Activated CD4-positive, alpha-beta T cell treated with anti-CD3 and anti-CD28 coated beads, Interleukin-2, Interleukin-4, amounts not matched to agents 100 ng/mL and 50 ng/mL, durations not matched to agents 16 hours and 8 hours (primary cell): ENCODE results near the gene KANSL1L.
A peak's percentile ranks its signal among the peaks of the same experiment; 100 is the strongest.
"Not testable (repeated sequence)": the region's sequence is repeated elsewhere in the genome, so short reads cannot be mapped to it uniquely, and the experiment has no call there.

Experiments used
- DNase-seq: peaks from one replicate; pipeline ENCODE4 v3.0.0-alpha.2; 2020; ENCODE audit warnings: low spot score

The KANSL1L gene

DNA sequence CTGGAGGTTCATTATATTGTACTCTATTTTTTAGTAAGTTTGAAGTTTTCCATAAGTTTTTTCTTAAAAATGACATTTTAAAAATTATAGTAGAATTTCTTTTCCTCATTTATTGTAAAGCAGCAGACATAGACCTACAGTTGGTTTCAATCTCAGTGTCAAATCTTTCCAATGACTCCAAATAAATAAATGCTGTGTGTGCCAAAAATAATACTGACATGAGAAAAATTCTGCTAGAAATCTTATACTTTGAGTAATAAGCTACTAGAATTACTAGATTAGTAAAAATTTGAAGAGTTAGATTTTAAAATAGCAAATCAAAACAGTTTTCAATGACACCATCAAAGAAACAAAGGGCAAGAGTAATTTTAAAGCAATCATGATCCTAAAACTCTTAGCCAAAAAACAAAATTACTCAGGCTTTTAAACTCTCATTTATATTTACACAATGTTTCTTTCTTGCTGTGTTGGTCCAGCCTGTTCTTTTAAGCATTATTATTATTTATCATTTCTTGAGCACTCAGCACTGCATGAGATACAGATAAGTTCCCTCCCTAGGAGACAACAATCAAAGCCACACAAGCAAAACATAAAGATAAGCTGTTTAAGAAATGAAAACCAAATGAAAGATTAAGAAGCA, 8.3 kb upstream of the KANSL1L start:
- no peak for DNase-seq

DNA sequence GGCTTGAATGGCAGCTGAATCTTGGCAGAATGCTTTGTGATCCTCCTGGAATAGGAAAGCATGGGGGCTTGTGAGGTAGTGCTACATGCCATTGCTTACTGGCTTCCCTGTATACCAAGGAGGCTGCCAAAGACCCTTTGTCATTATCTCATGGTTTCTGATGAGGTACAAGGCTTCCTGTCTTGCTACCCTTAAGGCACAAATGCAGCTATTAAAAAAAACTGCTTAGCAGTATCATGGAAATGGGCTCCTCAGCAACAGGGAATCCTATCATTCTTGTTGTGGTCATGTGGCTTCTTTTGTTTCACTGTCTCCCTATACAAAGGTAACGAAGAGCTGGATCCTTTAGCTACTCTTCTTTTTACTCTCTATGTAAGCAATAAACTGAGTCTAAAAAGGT, 6.6 kb upstream of the KANSL1L start:
- no peak for DNase-seq

DNA sequence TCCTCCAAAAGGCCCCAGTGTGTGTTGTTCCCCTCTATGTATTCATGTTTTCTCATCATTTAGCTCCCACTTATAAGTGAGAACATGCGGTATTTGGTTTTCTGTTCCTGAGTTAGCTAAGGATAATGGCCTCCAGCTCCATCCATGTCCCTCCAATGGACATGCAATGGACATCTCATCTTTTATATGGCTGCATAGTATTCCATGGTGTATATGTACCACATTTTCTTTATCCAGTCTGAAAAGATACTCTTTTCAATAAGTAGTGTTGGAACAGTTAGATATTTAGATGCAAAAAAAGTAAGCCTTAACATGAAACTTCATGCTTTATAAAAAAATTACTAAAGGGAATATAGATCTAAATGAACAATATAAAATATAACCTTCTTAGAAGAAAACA, 5.9 kb upstream of the KANSL1L start:
- DNase-seq, result not testable (repeated sequence)

DNA sequence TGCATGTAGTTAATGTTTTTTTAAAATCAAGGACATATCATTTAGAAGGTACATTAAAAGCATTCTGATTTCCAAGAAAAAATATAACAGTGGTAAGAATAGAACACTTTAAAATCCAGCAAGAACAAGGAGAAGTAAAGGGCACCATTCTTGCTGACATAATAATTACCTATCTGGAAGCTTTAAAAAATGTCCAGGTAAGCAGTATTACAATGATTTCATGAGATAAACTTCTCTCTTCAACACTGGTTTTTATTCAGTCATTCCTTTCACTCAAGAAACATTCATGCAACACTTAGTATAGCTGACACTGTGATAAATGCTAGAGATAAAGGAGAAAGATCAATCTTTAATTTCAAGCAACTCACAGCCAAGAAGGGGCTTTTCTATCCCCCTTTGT, 2.9 kb upstream of the KANSL1L start:
- DNase-seq, result no peak

DNA sequence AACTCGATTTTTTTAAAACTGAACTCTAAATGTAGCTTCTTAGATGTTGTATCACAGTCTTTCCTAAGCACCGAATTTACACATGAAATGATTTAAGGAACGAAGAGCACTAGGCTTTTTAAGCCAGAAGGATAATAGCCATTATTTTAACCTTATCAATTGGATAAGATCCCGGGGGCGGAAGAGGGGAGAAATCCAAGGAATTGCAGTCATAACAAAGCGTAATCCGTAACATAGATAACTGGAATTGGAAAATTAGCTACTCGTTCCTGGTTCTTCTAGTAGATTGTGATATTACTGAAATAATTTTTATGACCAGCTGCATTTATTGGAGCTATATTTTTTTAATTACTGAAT, 988 bp upstream of the KANSL1L start:
- DNase-seq, result no peak

DNA sequence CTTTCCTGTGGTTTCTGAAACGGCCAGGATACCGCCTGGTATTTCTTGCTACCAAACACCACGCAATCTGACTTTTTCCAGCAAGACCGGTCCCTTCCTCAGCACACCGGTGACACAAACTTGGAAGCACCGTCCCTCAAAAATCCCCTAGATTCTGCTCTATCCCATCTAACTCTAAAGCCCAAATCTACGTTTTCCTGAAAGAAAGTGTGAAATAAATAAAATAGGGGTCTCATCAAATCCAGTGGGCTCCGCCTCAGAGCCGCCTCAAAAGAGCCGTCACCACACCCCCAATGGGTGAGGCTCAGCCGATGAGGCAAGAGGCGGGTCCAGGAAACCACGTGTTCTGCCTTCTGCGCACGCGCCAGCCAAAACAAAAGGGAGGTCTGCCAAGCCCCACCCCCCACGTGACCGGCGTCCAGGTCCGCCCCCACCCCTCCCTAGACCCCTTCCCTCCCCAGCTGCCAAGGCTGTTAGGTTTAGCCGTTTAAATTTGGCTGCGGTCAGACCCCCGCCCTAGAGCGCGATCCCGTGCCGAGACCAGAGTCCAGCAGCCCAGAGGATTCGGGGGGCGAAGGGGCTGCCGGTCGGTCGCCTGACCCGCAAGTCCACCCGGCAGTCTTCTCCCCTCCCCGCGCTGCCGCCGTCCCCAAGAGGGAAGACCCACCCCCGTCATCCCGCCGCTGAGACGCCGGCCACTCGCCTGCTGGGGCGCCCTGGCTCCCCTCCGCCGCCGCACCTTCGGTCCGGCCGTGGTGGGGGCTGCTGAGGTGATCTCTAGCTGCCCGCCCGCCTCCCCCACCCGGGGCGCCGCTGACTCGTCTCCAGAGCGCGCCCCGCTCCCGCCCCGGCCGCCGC, 534 bp downstream of the KANSL1L start:
- DNase-seq, result peak; percentile 97

DNA sequence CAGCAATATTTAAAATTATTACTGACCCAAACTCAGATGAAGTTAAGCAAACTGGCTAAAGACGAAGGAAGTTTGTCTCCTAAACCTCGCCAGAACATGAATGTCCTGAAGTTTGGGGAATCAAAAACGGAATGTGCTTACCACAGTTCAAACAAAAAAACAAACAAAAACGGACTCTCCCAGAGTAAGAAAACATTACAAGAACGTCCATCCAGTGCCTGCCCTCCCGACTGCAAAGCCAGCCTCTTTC, 1.1 kb downstream of the KANSL1L start:
- no peak for DNase-seq

DNA sequence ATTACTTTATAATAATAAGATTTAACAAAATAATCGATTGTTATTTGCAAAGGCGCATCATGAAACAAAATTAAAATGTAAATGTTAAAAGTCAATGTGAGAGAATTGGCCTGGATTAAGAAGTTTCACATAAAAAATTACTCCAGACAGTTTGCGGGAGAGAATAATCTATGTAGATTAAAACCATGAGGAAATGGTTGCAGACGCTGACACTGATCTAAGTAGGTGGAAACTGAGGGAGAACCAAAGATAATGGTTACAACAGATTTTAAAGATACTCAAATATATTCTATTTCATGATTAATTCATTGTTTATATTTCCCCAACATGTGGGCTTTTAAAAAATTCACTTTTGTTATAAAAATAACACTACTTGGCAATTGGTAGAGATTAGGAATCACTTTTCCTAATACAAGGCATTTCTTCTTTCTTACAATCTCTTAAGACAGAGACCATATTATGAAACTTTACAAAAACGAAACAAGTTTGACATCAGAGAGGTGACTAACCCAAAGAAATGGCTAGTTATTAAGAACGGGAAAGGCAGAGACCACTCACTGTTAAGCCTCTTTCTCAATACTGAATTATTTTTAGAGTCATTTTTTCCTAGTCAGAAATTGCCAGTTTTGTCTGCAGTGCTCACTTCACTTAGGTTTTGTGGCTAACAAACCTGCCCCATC, 1.6 kb downstream of the KANSL1L start:
- peak; percentile 59 for DNase-seq

DNA sequence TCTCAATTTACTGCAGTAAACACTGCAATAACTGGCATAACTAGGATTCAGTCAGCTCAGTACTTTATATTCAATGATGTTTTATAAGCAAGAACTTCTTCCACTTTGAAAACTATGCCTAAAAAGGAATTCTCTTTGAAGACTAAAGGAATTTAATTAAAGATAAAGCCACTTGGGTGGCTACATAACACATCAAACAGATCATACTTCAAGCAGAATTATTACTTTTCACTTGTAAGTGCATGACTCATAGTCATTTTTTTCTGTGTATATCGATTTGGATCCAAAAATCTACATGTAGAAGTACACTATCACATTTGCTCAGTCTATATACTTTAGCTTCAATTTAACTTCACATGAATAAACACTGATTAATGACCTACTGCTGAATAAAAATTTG, 4.0 kb downstream of the KANSL1L start:
- no peak for DNase-seq

DNA sequence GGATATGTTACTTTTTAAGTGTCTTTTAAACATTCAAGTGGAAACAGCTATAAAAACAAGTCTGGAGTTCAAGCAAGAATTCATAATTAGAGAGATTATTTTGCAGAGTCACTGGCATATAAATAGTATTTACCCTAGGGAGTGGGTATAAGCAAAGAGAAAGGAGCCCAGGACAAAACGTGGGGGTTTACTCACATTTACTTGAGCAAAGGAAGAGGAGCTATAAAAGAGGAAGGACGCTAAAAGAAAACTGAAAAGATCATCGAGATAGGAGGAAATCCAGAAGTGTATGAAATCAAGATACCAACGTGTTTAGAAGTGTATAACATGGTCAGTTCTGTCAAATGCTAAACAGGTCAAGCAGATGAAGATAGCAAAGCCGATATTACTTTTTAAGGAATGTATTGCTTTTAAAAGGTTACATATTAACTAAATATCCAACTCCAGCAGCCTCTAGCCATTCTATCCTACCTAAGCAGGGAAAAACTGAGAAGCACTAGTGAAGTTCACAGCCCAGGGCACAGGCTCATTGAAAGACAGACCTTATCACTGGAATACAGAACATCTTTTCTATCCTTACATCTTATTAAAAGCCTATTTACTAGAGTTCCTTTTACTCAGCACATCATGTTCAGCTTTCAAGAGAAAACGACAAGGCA, 8.6 kb downstream of the KANSL1L start:
- no peak for DNase-seq

DNA sequence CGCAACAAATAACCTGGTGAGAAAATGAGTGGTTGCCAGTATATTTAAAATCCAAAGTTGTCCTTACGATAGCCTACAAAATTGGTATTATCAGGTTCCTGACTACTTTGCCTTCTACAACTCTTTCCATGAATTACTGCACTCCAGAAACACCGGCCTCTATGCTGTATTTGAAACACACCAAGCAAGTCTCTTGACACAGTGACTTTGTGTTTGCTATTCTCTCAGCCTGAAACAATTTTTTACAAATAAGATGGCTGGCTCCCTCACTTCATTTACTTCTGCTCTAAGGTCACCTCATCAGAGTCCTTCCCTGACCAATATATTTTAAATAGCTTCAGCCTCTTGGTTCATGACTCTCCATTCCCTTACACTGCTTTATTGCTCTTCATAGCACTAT, 12.2 kb downstream of the KANSL1L start:
- no peak for DNase-seq

DNA sequence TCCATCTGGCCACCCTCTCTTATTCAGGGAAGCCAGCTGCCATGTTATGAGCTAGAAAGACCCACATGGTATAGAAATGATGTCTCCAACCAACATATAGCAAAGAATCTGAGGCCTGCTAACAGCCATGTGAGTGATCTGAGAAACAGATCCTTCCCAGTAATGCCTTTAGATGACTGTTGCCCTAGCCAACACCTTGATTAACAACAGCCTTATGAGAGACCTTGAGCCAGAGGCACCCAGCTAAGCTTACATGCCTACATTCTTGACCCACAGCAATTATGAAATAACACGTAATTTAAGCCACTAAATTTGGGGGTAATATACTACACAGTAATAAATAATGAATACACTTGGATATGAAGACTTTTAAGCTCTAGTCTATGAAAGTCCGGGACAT, 13.0 kb downstream of the KANSL1L start:
- no peak for DNase-seq

DNA sequence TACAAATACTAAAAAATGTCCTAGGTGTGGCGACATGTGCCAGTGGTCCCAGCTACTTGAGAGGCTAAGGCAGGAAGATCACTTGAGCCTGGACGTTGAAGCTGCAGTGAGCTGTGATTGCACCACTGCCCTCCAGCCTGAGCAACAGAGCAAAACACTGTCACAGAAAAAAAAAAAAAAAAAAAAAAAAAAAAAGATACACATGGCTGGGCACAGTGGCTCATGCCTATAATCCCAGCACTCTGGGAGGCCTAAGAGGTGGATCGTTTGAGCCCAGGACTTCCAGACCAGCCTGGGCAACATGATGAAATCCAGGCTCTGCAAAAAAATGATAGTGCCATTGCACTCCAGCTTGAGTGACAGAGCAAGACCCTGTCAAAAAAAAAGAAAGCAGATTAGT, 13.7 kb downstream of the KANSL1L start:
- no peak for DNase-seq

DNA sequence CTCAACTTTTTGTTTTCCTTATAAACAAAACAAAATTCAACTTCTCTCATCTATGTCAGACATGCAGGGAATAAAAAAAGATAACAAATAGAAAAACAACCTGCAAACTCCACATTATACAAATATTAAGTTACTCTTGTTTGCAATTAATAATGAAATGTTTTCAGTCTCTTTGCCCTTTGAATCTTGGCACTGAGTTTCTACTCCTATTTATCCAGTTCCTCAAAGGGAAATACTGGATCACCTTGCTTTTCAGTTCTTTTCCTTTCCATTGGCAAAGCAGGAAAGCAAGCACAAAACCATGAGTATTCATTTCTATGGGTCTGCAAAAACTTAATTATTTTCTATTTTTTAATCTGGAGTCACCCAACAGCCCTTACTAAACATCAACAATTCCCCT, 23.6 kb downstream of the KANSL1L start:
- no peak for DNase-seq

DNA sequence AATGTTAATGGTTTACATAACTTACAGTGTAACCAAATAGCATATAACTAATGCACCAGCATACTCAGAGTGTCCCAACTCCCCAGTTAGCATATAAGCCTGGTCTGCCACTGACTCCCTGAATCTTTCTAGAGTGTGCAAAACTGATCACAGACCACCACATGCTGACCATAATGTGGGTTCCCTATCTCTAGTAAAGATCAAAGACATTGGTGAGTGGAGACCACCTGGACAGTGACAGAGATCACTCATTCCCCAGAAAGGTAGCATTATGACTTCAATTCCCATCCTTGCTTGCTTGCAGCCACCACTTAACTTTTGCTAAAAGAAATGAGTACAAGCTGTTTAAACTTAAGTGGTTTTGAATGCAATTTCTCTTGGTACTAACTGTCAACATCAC, 39.0 kb downstream of the KANSL1L start:
- no peak for DNase-seq

DNA sequence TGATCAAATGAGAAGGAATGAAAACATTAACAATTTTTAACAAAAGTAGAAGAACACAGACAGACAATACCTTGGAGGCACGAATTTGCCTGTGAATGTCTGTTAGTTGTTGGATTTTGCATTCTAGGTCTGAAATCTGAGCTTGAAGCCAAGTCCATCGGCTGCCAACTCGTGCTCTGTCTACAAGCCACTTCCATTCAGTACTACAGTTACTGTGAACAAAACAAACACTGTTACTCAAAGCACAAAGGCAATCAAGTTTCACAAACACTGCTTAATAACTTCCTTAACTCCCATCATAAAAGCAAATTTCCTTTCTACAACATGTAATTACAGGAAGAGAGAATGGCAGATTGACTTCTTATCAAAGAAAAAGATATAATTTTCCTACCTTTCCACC, 42.2 kb downstream of the KANSL1L start:
- no peak for DNase-seq

DNA sequence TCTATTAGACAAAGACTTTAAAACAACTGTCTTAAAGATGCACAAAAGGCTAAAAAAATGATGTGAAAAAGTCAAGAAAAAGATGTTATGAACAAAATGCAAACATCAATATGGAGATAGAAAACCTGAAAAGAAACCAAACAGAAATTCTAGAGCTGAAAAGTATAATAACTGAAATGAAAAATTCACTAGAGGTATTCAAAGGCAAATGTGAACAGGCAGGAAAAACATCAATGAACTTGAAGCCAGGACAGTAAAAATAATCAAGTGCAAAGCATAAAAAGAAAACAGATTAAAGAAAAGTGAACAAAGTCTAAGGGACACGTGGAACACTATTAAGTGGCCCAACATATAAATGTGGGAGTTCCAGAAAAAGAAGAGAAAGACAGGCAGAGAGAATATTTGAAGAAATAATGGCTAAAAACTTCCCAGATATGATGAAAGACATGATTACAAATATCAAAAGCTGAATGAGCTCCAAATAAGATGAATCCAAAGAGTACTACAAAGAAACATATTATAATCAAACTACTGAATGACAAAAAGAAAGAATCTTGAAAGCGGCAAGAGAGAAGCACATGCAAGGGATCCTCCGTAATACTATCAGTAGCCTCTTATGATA, 57.5 kb downstream of the KANSL1L start:
- DNase-seq, result no peak

DNA sequence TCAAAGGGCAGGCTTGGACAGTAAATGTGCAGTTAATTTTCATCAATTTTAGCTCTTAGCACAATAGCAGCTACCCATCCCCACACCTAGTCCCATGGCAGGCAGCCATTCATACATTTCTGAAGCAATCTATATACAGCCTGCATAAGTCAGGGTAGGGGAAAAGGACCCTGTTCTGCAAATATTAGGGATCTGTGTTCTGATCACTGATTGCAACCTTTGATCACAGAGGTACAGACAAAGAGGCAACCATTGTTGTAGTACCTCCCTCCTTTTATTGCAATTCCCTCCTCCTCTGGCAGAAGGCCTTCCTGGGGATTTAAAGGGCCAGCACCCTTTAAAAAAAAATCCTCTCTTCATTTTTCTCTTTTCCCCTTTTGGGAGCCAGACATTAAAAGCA, 58.3 kb downstream of the KANSL1L start:
- DNase-seq, result no peak

DNA sequence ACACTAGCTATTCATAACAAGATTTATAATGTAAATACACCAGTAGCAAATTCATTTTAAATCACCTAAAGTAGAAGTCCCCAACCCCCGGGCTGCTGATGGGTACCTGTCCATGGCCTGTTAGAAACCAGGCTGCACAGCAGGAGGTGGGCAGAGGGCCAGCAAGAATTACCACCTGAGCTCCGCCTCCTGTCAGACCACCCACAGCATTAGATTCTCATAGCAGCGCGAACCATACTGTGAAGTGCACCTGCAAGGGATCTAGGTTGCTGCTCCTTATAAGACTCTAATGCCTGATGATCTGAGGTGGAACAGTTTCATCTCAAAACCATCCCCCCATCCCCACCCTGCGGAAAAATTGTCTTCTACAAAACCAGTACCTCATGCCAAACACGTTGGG, 71.3 kb downstream of the KANSL1L start:
- DNase-seq, result no peak

DNA sequence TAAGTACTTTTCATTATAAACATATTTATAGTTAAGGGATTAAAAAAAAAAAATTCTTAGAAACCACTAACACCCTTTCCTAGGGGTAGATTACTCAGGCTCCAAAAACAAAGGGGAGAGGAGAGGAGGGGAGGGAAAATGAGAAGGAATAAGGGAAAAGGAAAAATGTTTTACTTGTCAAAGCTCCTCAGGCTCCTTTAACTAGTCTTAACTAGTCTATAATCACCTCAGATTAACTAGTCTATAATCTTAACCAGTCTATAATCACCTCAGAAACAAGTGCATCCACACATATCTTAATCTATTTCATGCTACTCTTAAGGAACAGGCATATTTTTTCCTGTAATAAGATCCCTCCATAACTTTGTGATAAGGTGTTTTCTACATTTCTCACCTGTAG, 76.4 kb downstream of the KANSL1L start:
- no peak for DNase-seq

DNA sequence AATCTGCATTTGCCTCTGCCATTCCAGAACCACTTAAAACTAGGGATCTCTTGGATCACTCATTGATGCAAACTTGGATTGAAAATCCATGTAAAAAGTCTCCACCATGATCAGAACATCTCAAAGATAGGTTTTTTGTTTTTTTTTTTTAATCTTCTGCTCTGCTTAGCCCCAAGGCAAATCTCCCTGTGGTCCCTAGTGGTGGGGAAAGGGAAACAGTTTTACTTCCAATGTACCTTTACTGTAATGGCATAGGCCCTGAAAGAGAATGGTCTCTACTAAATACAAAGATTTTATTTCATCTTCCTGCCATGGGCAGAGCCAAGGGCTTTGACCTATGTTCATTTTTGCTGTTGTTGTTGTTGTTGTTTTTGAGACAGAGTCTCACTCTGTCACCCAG, 78.4 kb downstream of the KANSL1L start:
- no peak for DNase-seq

DNA sequence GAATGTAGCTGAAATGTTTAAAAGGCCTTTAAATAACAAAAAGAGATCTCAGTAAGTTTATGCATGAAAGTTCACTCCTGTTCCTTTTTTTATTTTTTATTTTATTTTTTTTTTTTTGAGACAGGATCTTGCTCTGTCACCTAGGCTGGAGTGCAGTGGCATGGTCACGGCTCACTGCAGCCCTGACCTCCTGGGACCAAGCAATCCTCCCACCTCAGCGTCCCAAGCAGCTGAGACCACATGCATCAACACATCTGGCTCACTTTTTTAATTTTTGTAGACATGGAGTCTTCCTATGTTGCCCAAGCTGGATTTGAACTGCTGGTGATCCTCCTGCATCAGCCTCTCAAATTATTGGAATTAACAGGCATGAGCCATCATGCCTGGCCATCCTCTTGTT, 84.3 kb downstream of the KANSL1L start:
- DNase-seq, result no peak

DNA sequence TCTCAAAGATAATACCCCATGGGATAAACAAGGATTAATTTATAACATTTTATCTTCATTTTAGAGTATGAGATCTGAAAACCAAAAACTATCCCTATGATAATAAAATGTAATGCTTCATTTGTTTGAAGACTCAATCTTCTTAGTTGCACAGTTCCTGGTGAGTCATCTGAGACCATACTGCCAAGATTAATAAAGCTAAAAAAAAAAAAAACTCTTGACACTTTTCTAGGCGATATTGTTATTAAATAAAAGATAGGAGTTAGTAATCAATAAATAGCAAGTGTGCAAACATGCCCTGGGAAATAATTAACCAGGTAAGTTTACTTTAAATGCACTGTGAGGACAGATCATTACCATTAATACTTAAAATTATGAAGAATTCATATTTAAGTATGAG, 84.9 kb downstream of the KANSL1L start:
- no peak for DNase-seq
